ENCODE measurements around the gene SIRT5.

The SIRT5 gene

GRCh38 chr6:13550656-13551055 lies 23.7 kb upstream of the SIRT5 start:
- in situ Hi-C loops (cut with MboI; ENCODE audit: low sequenced_read_pairs): no loop called here

GRCh38 chr6:13553646-13554045 lies 20.8 kb upstream of the SIRT5 start:
- in situ Hi-C loops (cut with MboI; ENCODE audit: low sequenced_read_pairs): no loop called here

- in situ Hi-C loops (cut with MboI; ENCODE audit: low sequenced_read_pairs): no loop called here
These were observed 19.5 kb upstream of the SIRT5 start for GRCh38 chr6:13554929-13555333.

GRCh38 chr6:13557841-13558240 lies 16.6 kb upstream of the SIRT5 start:
- in situ Hi-C loops (cut with MboI; ENCODE audit: low sequenced_read_pairs): no loop called here

- in situ Hi-C loops (cut with MboI; ENCODE audit: low sequenced_read_pairs): no loop called here
These were observed 15.7 kb upstream of the SIRT5 start for GRCh38 chr6:13558718-13559117.

- in situ Hi-C loops (cut with MboI; ENCODE audit: low sequenced_read_pairs): no loop called here
These were observed 15.2 kb upstream of the SIRT5 start for GRCh38 chr6:13559251-13559650.

- in situ Hi-C loops (cut with MboI; ENCODE audit: low sequenced_read_pairs): no loop called here
These were observed 14.3 kb upstream of the SIRT5 start for GRCh38 chr6:13559968-13560650.

- in situ Hi-C loops (cut with MboI; ENCODE audit: low sequenced_read_pairs): no loop called here
These were observed 13.8 kb upstream of the SIRT5 start for GRCh38 chr6:13560651-13561044.

- in situ Hi-C loops (cut with MboI; ENCODE audit: low sequenced_read_pairs): no loop called here
These were observed 12.7 kb upstream of the SIRT5 start for GRCh38 chr6:13561624-13562267.

GRCh38 chr6:13563009-13563408 lies 11.4 kb upstream of the SIRT5 start:
- in situ Hi-C loops (cut with MboI; ENCODE audit: low sequenced_read_pairs): no loop called here

GRCh38 chr6:13565921-13566320 lies 8.5 kb upstream of the SIRT5 start:
- in situ Hi-C loops (cut with MboI; ENCODE audit: low sequenced_read_pairs): no loop called here

GRCh38 chr6:13566500-13566899 lies 7.9 kb upstream of the SIRT5 start:
- in situ Hi-C loops (cut with MboI; ENCODE audit: low sequenced_read_pairs): no loop called here

GRCh38 chr6:13568970-13569369 lies 5.4 kb upstream of the SIRT5 start:
- in situ Hi-C loops (cut with MboI; ENCODE audit: low sequenced_read_pairs): no loop called here

- in situ Hi-C loops (cut with MboI; ENCODE audit: low sequenced_read_pairs): no loop called here
These were observed 2.2 kb upstream of the SIRT5 start for GRCh38 chr6:13572240-13572639.

- in situ Hi-C loops (cut with MboI; ENCODE audit: low sequenced_read_pairs): no loop called here
These were observed 1.3 kb upstream of the SIRT5 start for GRCh38 chr6:13572951-13573654.

GRCh38 chr6:13573669-13574110 lies 711 bp upstream of the SIRT5 start:
- in situ Hi-C loops (cut with MboI; ENCODE audit: low sequenced_read_pairs): no loop called here

GRCh38 chr6:13574149-13574570 lies 241 bp upstream of the SIRT5 start:
- in situ Hi-C loops (cut with MboI; ENCODE audit: low sequenced_read_pairs): no loop called here

GRCh38 chr6:13575377-13575775 lies 975 bp downstream of the SIRT5 start:
- in situ Hi-C loops (cut with MboI; ENCODE audit: low sequenced_read_pairs): no loop called here

- in situ Hi-C loops (cut with MboI; ENCODE audit: low sequenced_read_pairs): no loop called here
These were observed 1.6 kb downstream of the SIRT5 start for GRCh38 chr6:13576017-13576416.

- in situ Hi-C loops (cut with MboI; ENCODE audit: low sequenced_read_pairs): no loop called here
These were observed 3.5 kb downstream of the SIRT5 start for GRCh38 chr6:13577926-13578325.

- in situ Hi-C loops (cut with MboI; ENCODE audit: low sequenced_read_pairs): no loop called here
These were observed 5.5 kb downstream of the SIRT5 start for GRCh38 chr6:13579911-13580310.

GRCh38 chr6:13581700-13582229 lies 7.4 kb downstream of the SIRT5 start:
- in situ Hi-C loops (cut with MboI; ENCODE audit: low sequenced_read_pairs): no loop called here

Measured in HL-60/S4 treated with phorbol 12-myristate 13-acetate at 8.2 ng/mL for 4 days and 3 days (cell line).